HG03175 (cell line): ENCODE data around the gene GHRH.

Experiments used
- ATAC-seq: cut with Tn5 transposase; IDR thresholded peaks from one replicate; pipeline ENCODE4 v1.9.1; 2021; ENCODE audit warnings: mild to moderate bottlenecking, moderate library complexity; ENCODE audit not compliant: unreplicated experiment

GHRH gene

GRCh38 chr20:37209193-37209592, 52.4 kb downstream of the GHRH start:
- no peak for ATAC-seq

DNA sequence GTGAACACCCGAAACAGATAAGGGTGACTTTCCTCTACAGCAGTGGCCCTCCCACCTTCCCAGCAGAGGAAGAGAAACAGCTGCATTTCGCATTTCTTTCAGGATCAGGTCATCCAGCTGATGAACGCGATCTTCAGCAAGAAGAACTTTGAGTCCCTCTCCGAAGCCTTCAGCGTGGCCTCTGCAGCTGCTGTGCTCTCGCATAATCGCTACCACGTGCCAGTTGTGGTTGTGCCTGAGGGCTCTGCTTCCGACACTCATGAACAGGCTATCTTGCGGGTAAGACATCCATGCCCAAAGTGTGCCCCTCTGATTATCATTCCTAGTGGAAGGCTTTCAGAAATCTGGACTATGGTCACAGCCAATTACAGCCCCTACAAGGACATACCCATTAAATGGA, 54.4 kb downstream of the GHRH start:
- no peak for ATAC-seq

- ATAC-seq: no peak
These were observed 55.8 kb downstream of the GHRH start for GRCh38 chr20:37205794-37206193.

- no peak for ATAC-seq
These were observed 56.5 kb downstream of the GHRH start for GRCh38 chr20:37205130-37205529.

DNA sequence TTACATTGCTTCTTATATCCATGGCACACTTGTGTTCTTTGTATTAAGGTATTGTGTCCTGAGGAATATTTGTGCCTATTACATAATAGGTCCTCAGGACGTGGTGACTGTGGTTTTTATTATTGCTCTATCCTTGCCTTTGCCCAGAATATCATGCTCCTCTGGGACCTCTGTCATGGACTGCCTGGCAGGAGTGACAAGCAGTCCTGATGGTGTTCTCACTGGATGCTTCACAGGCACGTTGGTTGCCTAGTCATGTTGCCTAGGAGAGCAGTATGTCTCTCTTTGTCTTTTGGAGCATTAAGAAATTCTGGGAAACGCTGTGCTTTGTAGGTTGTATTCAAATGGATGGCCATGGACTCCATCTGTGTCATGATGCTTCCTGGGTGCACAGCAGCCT, 57.6 kb downstream of the GHRH start:
- ATAC-seq: no peak

DNA sequence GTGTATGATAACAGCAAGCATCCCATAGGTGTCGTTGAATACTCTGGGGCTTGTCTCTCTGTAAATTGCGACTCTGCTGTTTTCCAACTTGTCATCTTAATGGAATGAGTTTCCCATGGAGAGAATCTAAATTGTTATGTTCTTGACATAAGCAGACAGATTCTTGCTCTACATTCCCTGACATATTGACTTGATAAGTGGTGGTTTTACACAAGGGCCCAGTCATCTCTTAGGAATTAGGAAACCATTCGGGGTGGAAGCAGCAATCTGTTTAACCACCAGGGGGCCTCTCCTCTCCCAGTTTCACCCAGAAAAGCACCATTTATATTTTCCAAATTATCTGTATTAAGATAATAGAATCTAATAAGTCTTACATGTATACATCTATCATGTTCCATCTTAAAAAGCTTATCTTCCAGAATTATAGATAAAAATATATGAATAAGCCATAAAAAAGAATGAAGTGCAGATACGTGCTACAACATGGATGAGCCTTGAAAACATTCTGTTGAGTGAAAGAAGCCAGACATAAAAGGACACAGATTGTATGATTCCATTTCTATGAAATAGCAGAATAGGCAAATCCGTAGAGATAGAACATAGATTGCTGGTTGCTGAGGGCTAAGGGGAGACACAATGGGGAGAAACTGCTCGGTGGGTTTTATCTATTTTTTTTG, 59.2 kb downstream of the GHRH start:
- ATAC-seq: no peak

DNA sequence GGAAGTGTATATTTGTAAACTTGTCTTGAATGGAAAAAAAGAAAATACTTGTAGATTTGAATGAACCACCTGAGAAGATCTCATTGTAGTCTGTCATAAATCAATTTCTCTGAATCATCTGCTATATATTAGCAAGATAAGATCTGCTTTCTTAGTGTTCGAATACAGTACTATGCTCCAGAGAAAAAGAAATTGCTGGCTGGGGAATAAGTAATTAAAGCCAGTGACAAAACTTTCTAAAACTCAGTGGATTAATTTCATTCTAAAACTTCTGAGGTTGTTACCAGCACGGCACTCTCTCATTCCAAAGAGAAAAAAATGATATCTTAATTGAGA, 59.8 kb downstream of the GHRH start:
- ATAC-seq: no peak
